ENCODE results near the gene CAMK1.

DNA sequence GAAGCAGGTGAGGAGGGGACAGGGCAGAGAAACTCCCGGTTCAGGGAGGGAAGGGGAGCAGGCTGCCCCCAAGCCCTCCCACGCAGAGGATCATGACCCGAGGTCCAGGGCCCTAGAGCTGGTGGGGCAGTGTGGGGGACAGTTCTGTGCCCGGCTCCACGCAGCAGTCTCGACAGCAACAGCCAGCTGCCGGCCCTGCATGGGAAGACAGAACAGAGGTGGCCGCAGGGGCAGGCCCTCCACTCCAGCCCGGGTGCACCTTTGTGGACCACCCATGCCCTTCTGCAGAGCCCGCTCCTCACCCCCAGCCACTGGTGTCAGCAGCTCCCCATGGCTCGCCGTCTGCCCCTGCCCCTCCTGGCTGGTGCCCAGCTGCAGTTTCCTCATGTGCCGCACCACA, 12.3 kb downstream of the CAMK1 start:
- TF ChIP-seq CTCF (conservative IDR thresholded peaks at IDR 0.05) (no peak), EZH2 (IDR thresholded peaks at IDR 0.05; ENCODE audit: low read depth) (no peak)

All from PC-9 (cell line).